D721Med (cell line): ENCODE results near the gene OSBPL3.

Experiments
- DNase-seq: peaks from one replicate; pipeline ENCODE4 v3.0.0; 2011; ENCODE audit warnings: low spot score; ENCODE audit not compliant: insufficient read length
- FAIRE-seq: peaks from 2 replicates; lab custom pipeline; 2011; peaks lifted over from hg19 to GRCh38; lab: Jason Lieb, UNC
- TF ChIP-seq, protein P1 (sequence below): IDR thresholded peaks from 2 replicates; pipeline ENCODE4 v1.5.1; 2012; ENCODE audit warnings: mild to moderate bottlenecking, control low read depth; ENCODE audit not compliant: insufficient read depth; ENCODE audit errors: missing control alignments

Gene OSBPL3

GRCh38 chr7:24821754-24822054 lies 158.3 kb downstream of the OSBPL3 start:
- no peak for DNase-seq
- FAIRE-seq: no peak
- TF ChIP-seq, protein P1, sequence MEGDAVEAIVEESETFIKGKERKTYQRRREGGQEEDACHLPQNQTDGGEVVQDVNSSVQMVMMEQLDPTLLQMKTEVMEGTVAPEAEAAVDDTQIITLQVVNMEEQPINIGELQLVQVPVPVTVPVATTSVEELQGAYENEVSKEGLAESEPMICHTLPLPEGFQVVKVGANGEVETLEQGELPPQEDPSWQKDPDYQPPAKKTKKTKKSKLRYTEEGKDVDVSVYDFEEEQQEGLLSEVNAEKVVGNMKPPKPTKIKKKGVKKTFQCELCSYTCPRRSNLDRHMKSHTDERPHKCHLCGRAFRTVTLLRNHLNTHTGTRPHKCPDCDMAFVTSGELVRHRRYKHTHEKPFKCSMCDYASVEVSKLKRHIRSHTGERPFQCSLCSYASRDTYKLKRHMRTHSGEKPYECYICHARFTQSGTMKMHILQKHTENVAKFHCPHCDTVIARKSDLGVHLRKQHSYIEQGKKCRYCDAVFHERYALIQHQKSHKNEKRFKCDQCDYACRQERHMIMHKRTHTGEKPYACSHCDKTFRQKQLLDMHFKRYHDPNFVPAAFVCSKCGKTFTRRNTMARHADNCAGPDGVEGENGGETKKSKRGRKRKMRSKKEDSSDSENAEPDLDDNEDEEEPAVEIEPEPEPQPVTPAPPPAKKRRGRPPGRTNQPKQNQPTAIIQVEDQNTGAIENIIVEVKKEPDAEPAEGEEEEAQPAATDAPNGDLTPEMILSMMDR: no peak

GRCh38 chr7:24821045-24821753 lies 158.8 kb downstream of the OSBPL3 start:
- FAIRE-seq (no peak), DNase-seq (no peak)
- TF ChIP-seq, protein P1: no peak

- DNase-seq (no peak), FAIRE-seq (no peak)
- TF ChIP-seq, protein P1: no peak
These were observed 159.3 kb downstream of the OSBPL3 start for GRCh38 chr7:24820730-24821044.

GRCh38 chr7:24819916-24820689 lies 159.9 kb downstream of the OSBPL3 start:
- DNase-seq (peak; percentile 42), FAIRE-seq (no peak)
- TF ChIP-seq, protein P1: peak; percentile 95

GRCh38 chr7:24817339-24817738 lies 162.6 kb downstream of the OSBPL3 start:
- TF ChIP-seq, protein P1: no peak
- no peak for FAIRE-seq
- DNase-seq: no peak

- FAIRE-seq (no peak), DNase-seq (no peak)
- TF ChIP-seq, protein P1: no peak
These were observed 163.1 kb downstream of the OSBPL3 start for GRCh38 chr7:24816868-24817267.
